PC-9 (cell line): ENCODE measurements around the gene MYO18A.

Experiments used
- EZH2 ChIP-seq: fragments of 200-600 bp; sonication (generic); IDR thresholded peaks from 2 replicates; pipeline ENCODE4 v1.8.0; 2017; ENCODE audit warnings: antibody characterized with exemption, low read depth
- TF ChIP-seq, protein P1 (sequence below): fragments of 200-600 bp; sonication (generic); conservative IDR thresholded peaks from 2 replicates; pipeline ENCODE4 v1.6.1; 2017; ENCODE audit warnings: mixed run types, antibody characterized with exemption, mild to moderate bottlenecking, moderate library complexity

- TF ChIP-seq, protein P1, sequence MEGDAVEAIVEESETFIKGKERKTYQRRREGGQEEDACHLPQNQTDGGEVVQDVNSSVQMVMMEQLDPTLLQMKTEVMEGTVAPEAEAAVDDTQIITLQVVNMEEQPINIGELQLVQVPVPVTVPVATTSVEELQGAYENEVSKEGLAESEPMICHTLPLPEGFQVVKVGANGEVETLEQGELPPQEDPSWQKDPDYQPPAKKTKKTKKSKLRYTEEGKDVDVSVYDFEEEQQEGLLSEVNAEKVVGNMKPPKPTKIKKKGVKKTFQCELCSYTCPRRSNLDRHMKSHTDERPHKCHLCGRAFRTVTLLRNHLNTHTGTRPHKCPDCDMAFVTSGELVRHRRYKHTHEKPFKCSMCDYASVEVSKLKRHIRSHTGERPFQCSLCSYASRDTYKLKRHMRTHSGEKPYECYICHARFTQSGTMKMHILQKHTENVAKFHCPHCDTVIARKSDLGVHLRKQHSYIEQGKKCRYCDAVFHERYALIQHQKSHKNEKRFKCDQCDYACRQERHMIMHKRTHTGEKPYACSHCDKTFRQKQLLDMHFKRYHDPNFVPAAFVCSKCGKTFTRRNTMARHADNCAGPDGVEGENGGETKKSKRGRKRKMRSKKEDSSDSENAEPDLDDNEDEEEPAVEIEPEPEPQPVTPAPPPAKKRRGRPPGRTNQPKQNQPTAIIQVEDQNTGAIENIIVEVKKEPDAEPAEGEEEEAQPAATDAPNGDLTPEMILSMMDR, result no peak
- no peak for TF ChIP-seq EZH2
Measured at GRCh38 chr17:29210879-29211278, 30.7 kb upstream of the MYO18A start.
